ENCODE measurements around the gene HSPA14. TPM values are rescaled to one million over a fixed set of nuclear protein-coding genes. Genes with fewer than 3 reads are reported as not detected.

HSPA14 gene
- total and polyA plus RNA-seq, 5 donors from 2014 or later = 16.0 to 26.7 (median 22.6) TPM

DNA sequence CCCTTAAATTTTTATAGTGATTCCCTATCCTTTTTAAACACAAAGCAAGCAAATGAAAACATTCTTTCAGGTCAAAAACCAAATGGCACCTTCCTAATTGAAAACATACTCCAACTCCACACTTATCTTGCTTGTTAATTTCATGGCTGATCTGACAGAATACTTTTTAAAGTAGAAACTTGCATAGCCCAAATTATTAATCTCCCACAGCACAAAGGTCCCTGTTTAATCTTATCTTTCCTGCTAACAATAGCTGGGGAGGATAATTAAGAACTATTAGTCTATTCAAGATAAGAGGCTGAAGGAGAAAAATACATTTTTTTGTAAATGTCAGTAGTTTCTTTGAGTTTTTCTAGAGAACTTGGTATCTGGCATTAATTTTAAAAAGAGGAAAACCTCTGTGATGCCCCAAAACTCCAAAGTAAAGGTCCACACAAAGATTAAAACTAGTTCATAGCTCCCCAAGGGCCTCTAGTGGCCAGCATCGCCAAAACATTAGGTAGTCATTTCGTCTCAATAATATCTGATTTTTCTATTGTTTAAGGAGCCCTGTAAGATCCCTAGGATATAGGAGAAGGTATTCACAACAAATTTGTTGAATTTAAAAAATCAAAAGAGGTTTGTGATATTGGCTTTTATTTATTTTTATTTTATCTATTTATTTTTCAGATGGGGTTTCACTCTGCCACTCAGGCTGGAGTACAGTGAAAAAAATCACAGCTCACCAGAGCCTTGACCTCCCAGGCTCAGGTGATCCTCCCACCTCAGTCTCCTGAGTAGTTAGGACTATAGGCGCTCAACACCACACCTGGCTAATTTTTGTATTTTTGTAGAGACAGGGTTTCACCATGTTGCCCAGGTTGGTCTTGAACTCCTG is 15.0 kb upstream of the HSPA14 start:
- no peak overlapping the region for H3K4me3 Mint-ChIP-seq
- Histone ChIP-seq H3K27ac (ENCODE audit: insufficient read depth, low read length, poor library complexity, severe bottlenecking) (no peak overlapping the region), H3K36me3 (ENCODE audit: control insufficient read depth, insufficient read depth, low read length) (no peaks in the 10 kb centered on the region), H3K27me3 (ENCODE audit: control insufficient read depth, insufficient read depth, low read length) (no peaks in the 10 kb centered on the region), H3K9me3 (ENCODE audit: control insufficient read depth in 2 of 2, low read length in 2 of 2) (no peaks in the 10 kb centered on the region), H3K4me1 (ENCODE audit: control insufficient read depth, insufficient read depth, low read length, poor library complexity, severe bottlenecking) (no peaks in the 10 kb centered on the region), H3K4me3 (ENCODE audit: low read depth, low read length) (no peak overlapping the region)
- H3K27me3 Mint-ChIP-seq = no peaks in the 10 kb centered on the region
- no peak for ATAC-seq (ENCODE audit: low read depth in 2 of 2)
- H3K4me1 Mint-ChIP-seq = peaks cover 0 to 6% (median 4%) of the 10 kb centered on the region in 4 donors
- peak in 2 of 3 donors; percentile 36 to 47 for DNase-seq
- no peaks in the 10 kb centered on the region for H3K9me3 Mint-ChIP-seq
- H3K27ac Mint-ChIP-seq = peak overlapping the region in 2 of 3 donors; percentile 3 to 19
- no peaks in the 10 kb centered on the region for H3K36me3 Mint-ChIP-seq

DNA sequence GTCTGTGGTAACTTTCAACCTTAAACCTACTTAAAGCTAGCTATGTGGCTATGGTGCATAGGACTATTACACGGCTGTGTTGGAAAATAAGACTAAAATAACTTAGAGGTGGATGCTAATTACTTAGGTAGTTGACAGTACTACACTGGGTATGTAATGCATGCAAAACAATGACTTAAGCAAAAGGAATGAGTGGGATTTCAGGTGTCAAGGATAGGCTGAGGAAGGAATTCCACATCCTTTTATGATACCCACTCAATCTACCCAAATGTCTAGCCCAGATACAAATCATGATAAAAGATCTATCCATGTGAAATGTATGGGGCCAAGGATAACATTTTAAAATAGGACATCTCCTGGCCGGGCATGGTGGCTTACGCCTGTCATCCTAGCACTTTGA is 14.1 kb upstream of the HSPA14 start:
- no peak overlapping the region for H3K4me3 Mint-ChIP-seq
- H3K4me1 ChIP-seq (ENCODE audit: control insufficient read depth, insufficient read depth, low read length, poor library complexity, severe bottlenecking) = no peaks in the 10 kb centered on the region
- no peak overlapping the region for H3K27ac Mint-ChIP-seq
- no peaks in the 10 kb centered on the region for H3K36me3 Mint-ChIP-seq
- no peaks in the 10 kb centered on the region for H3K27me3 ChIP-seq (ENCODE audit: control insufficient read depth, insufficient read depth, low read length)
- H3K36me3 ChIP-seq (ENCODE audit: control insufficient read depth, insufficient read depth, low read length) = no peaks in the 10 kb centered on the region
- H3K4me3 ChIP-seq (ENCODE audit: low read depth, low read length) = no peak overlapping the region
- H3K9me3 Mint-ChIP-seq = no peaks in the 10 kb centered on the region
- no peaks in the 10 kb centered on the region for H3K27me3 Mint-ChIP-seq
- H3K27ac ChIP-seq (ENCODE audit: insufficient read depth, low read length, poor library complexity, severe bottlenecking) = no peak overlapping the region
- DNase-seq (no peak), ATAC-seq (ENCODE audit: low read depth in 2 of 2) (no peak)
- H3K9me3 ChIP-seq (ENCODE audit: control insufficient read depth in 2 of 2, low read length in 2 of 2) = no peaks in the 10 kb centered on the region
- peaks cover 0 to 6% (median 4%) of the 10 kb centered on the region in 4 donors for H3K4me1 Mint-ChIP-seq

GRCh38 chr10:14826076-14826829 is 11.9 kb upstream of the HSPA14 start:
- H3K36me3 ChIP-seq (ENCODE audit: control insufficient read depth, insufficient read depth, low read length) = no peaks in the 10 kb centered on the region
- no peak for DNase-seq
- no peak overlapping the region for H3K27ac ChIP-seq (ENCODE audit: insufficient read depth, low read length, poor library complexity, severe bottlenecking)
- no peaks in the 10 kb centered on the region for H3K4me1 ChIP-seq (ENCODE audit: control insufficient read depth, insufficient read depth, low read length, poor library complexity, severe bottlenecking)
- Mint-ChIP-seq H3K9me3 (no peaks in the 10 kb centered on the region), H3K4me1 (peaks cover 0 to 6% (median 4%) of the 10 kb centered on the region in 4 donors), H3K27me3 (no peaks in the 10 kb centered on the region), H3K4me3 (no peak overlapping the region), H3K27ac (peak overlapping the region in 2 of 3 donors; percentile 23 to 88), H3K36me3 (no peaks in the 10 kb centered on the region)
- no peaks in the 10 kb centered on the region for H3K9me3 ChIP-seq (ENCODE audit: control insufficient read depth in 2 of 2, low read length in 2 of 2)
- no peak for ATAC-seq (ENCODE audit: low read depth in 2 of 2)
- no peaks in the 10 kb centered on the region for H3K27me3 ChIP-seq (ENCODE audit: control insufficient read depth, insufficient read depth, low read length)
- H3K4me3 ChIP-seq (ENCODE audit: low read depth, low read length) = no peak overlapping the region

DNA sequence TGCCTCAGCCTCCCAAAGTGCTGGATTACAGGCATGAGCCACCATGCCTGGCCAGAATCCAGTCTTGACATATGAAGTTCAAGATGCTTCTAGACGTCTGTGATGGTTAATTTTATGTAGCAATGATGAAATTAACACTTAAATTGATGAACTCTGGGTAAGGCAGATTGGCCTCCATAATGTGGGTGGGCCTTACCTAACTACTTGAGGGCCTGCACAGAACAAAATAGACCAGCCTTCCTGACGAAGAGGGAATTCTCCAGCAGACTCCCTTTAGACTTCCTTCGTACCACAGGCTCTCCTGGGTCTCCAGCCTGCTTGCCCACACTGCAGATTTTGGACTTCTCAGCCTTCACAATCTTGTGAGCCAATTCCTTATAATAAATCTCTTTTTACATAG is 5.0 kb upstream of the HSPA14 start:
- Mint-ChIP-seq H3K9me3 (no peaks in the 10 kb centered on the region), H3K4me1 (peaks cover 6 to 12% (median 9%) of the 10 kb centered on the region in 4 donors), H3K36me3 (peaks cover 8% of the 10 kb centered on the region), H3K27ac (no peak overlapping the region), H3K27me3 (no peaks in the 10 kb centered on the region), H3K4me3 (no peak overlapping the region)
- DNase-seq (no peak), ATAC-seq (ENCODE audit: low read depth in 2 of 2) (no peak)
- H3K4me1 ChIP-seq (ENCODE audit: control insufficient read depth, insufficient read depth, low read length, poor library complexity, severe bottlenecking) = peaks cover 9% of the 10 kb centered on the region
- H3K36me3 ChIP-seq (ENCODE audit: control insufficient read depth, insufficient read depth, low read length) = no peaks in the 10 kb centered on the region
- no peak overlapping the region for H3K4me3 ChIP-seq (ENCODE audit: low read depth, low read length)
- no peaks in the 10 kb centered on the region for H3K27me3 ChIP-seq (ENCODE audit: control insufficient read depth, insufficient read depth, low read length)
- H3K27ac ChIP-seq (ENCODE audit: insufficient read depth, low read length, poor library complexity, severe bottlenecking) = no peak overlapping the region
- H3K9me3 ChIP-seq (ENCODE audit: control insufficient read depth in 2 of 2, low read length in 2 of 2) = no peaks in the 10 kb centered on the region

DNA sequence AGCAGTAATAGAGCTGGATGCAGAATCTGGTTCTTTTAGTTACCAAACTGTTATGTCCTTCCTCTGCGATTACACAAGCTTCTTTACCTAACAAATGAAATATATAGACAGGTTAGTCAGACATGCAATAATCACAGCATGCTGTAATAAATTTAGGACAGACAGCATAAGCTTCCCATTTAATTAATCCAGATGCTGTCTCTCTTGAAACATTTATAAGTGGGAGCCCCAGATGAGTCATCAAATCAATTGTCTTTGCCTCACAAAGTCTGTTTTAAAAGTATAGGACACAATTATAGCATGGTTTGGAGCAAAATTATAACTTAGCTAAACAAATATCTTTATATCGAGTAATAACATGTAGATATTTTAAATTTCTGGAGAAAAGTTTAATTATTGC is 1.9 kb upstream of the HSPA14 start:
- Mint-ChIP-seq H3K9me3 (no peaks in the 10 kb centered on the region), H3K4me3 (peak overlapping the region; percentile 2 to 99 (median 96)), H3K27me3 (no peaks in the 10 kb centered on the region), H3K36me3 (peaks cover 11% of the 10 kb centered on the region), H3K4me1 (peaks cover 15 to 32% (median 24%) of the 10 kb centered on the region in 4 donors), H3K27ac (no peak overlapping the region)
- no peak for DNase-seq
- H3K4me1 ChIP-seq (ENCODE audit: control insufficient read depth, insufficient read depth, low read length, poor library complexity, severe bottlenecking) = peaks cover 22% of the 10 kb centered on the region
- no peak overlapping the region for H3K4me3 ChIP-seq (ENCODE audit: low read depth, low read length)
- no peak overlapping the region for H3K27ac ChIP-seq (ENCODE audit: insufficient read depth, low read length, poor library complexity, severe bottlenecking)
- no peaks in the 10 kb centered on the region for H3K27me3 ChIP-seq (ENCODE audit: control insufficient read depth, insufficient read depth, low read length)
- no peak for ATAC-seq (ENCODE audit: low read depth in 2 of 2)
- no peaks in the 10 kb centered on the region for H3K9me3 ChIP-seq (ENCODE audit: control insufficient read depth in 2 of 2, low read length in 2 of 2)
- H3K36me3 ChIP-seq (ENCODE audit: control insufficient read depth, insufficient read depth, low read length) = peaks cover 6% of the 10 kb centered on the region

- peak in 1 of 3 donors; percentile 1 for DNase-seq
- peak overlapping the region; percentile 96 to 99 (median 97) for H3K4me3 Mint-ChIP-seq
Measured at GRCh38 chr10:14837003-14837756, 926 bp upstream of the HSPA14 start.

DNA sequence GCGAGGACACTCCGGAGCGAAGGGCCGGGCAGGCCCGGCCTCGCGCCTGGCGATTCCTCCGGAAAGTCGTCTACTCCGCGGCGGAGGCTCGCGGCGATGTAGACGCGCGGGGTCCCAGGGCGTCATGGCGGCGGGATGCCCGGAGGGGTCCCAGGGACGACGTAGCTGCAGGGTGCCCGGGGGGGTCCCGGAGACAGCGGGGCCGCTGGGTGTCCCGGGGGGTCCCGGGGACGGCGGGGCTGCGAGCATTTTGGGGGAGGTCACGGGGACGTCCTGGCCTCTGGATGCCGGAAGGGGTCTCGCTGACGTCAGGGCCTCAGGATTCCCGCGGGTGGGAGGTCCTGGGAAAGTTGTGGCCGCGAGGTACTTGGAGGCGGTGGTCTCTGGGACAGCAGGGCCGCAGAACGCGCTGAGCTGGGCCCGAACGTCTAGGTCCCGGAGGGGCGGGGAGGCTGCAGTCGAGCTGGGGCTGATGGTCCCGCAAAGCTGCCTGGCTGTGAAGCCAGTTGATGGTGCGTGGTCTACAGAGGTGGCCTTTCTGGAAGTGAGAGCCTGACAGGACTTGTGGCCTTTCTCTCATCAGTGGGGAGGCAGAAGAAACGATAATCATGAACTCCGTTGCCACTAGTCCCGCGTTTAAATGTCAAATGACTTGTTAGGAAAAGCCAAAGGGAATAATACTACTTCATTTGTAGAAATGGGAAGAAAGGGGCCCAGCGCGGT is 637 bp downstream of the HSPA14 start:
- ATAC-seq (ENCODE audit: low read depth in 2 of 2) (peak in 1 of 2 donors; percentile 0), DNase-seq (peak; percentile 11 to 37 (median 21))
- H3K9me3 ChIP-seq (ENCODE audit: control insufficient read depth in 2 of 2, low read length in 2 of 2) = no peaks in the 10 kb centered on the region
- Mint-ChIP-seq H3K4me3 (peak overlapping the region; percentile 96 to 99 (median 97)), H3K9me3 (no peaks in the 10 kb centered on the region), H3K36me3 (peaks cover 3% of the 10 kb centered on the region), H3K27ac (peak overlapping the region; percentile 95 to 99 (median 98)), H3K27me3 (no peaks in the 10 kb centered on the region), H3K4me1 (peaks cover 15 to 37% (median 27%) of the 10 kb centered on the region in 4 donors)
- H3K27me3 ChIP-seq (ENCODE audit: control insufficient read depth, insufficient read depth, low read length) = no peaks in the 10 kb centered on the region
- peak overlapping the region; percentile 91 for H3K4me3 ChIP-seq (ENCODE audit: low read depth, low read length)
- peak overlapping the region; percentile 90 for H3K27ac ChIP-seq (ENCODE audit: insufficient read depth, low read length, poor library complexity, severe bottlenecking)
- H3K36me3 ChIP-seq (ENCODE audit: control insufficient read depth, insufficient read depth, low read length) = peaks cover 31% of the 10 kb centered on the region
- H3K4me1 ChIP-seq (ENCODE audit: control insufficient read depth, insufficient read depth, low read length, poor library complexity, severe bottlenecking) = peaks cover 22% of the 10 kb centered on the region

More at GRCh38 chr10:14837003-14837756, 926 bp upstream of the HSPA14 start:
- Histone ChIP-seq H3K4me1 (ENCODE audit: control insufficient read depth, insufficient read depth, low read length, poor library complexity, severe bottlenecking) (peaks cover 22% of the 10 kb centered on the region), H3K9me3 (ENCODE audit: control insufficient read depth in 2 of 2, low read length in 2 of 2) (no peaks in the 10 kb centered on the region), H3K4me3 (ENCODE audit: low read depth, low read length) (peak overlapping the region; percentile 81), H3K27ac (ENCODE audit: insufficient read depth, low read length, poor library complexity, severe bottlenecking) (peak overlapping the region; percentile 90), H3K27me3 (ENCODE audit: control insufficient read depth, insufficient read depth, low read length) (no peaks in the 10 kb centered on the region), H3K36me3 (ENCODE audit: control insufficient read depth, insufficient read depth, low read length) (peaks cover 16% of the 10 kb centered on the region)
- Mint-ChIP-seq H3K27me3 (no peaks in the 10 kb centered on the region), H3K9me3 (no peaks in the 10 kb centered on the region), H3K27ac (peak overlapping the region; percentile 95 to 99 (median 98)), H3K36me3 (peaks cover 11% of the 10 kb centered on the region), H3K4me1 (peaks cover 15 to 37% (median 27%) of the 10 kb centered on the region in 4 donors)
- no peak for ATAC-seq (ENCODE audit: low read depth in 2 of 2)

Data from CD4-positive, CD25-positive, alpha-beta regulatory T cell (primary cell).